ENCODE data around the gene BOK.

DNA sequence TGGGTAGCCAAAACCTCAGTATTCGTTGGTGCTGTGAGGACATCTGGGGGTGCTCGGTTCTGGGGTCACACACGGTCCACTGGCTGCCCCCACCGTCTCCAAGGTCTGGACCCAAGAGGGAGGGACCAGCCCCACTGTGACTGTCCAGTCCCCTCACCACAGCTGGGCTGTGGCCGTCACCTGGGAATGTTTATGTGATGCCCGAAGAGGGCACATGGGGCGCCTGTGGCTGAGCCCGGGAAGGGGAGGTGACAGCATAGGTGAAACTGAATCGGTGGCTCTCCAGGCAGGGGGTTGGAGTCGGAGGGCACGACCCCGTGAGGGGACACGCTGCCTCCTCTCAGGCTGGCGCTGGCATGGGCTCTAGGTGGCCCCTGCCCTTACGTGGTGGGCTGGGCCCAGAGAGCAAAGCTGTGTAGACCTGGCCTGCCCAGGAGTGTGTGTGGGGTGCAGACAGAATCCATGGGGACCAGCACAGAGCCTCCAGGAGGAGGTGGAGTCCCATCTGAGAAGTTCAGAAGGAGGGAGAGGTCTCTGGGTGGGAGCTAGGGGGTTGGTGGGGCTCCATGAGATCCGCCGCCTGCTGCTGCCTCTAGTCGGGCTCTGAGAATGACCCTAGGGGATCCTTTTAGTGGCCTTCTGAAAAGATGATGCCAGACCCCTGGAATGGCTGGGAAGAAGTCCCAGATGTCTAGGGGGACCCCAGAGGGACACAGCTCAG, 1.8 kb downstream of the BOK start:
- TF ChIP-seq ZNF274 (IDR thresholded peaks at IDR 0.05; ENCODE audit: low read depth, low read length) (no peak), YY1 (IDR thresholded peaks at IDR 0.05; ENCODE audit: insufficient read depth, insufficient read length) (no peak), SUZ12 (IDR thresholded peaks at IDR 0.05; ENCODE audit: extremely low read depth, insufficient read depth, insufficient read length) (no peak)
